ENCODE data around the gene CXCL17.
A peak's percentile ranks its signal among the peaks of the same experiment; 100 is the strongest.
"Not testable (repeated sequence)": the region's sequence is repeated elsewhere in the genome, so short reads cannot be mapped to it uniquely, and the experiment has no call there.

The CXCL17 gene

DNA sequence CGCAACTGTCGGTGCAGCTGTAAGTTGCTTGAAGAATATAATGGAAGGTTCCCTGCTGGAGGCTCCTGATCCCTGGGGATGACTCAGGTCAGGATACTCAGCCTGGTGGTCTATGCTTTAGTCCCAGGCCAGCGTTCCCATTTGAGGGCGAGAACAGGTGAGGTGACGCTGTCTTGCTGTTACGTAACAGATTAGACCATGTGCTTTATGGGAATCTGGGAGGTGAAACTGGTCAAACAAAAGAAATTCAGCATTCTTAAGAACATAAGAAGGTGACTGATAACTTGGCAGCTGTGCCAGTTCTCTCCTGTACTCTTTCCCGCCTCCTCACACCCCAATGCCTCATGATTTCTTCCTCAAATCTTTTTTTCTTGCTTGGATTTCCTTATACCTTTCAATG lies at the start of gene CXCL17:
Gene CXCL17, minus strand, starts transcription at position 114 of the 400 bp plus-strand sequence. CDS start 114 bp downstream, outside the sequence.
- no peak for DNase-seq (ENCODE audit: low spot score)

DNA sequence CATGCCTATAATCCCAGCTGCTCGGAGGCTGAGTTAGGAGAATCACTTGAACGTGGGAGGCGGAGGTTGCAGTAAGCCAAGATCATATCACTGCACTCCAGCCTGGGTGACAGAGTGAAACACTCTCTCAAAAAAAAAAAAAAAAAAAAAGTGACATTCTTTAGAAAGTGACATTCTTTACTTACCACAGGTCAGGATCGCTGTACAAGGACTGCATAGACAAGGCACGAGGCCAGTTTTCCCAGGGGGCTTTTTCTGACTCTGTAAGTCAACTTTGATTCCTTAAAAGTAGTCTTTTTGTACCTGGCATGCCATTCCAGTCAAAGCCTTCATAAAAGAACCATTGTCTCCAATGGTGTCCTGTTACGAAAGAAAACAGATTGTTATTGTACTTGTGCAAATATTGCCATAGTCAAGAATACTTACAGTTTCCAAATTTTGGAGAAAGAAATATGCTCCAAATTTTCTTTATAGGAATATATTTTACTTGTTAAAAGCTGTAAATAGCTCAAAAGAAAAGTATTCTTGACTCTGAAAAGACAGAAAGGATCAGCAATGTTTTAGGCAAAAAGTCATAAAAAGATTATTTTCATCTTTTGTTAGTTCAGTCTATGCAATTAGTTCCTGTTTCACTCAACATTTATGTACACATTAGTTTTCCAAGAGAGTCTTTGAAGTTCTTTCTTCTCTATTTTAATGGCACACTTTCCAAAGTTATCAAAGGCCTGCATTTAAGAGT lies 46.2 kb upstream of the CXCL17 start:
- no peak for DNase-seq (ENCODE audit: low spot score)

GRCh38 chr19:42487798-42488178 lies 45.0 kb upstream of the CXCL17 start:
- DNase-seq (ENCODE audit: low spot score), result no peak

- no peak for DNase-seq (ENCODE audit: low spot score)
These were observed 44.5 kb upstream of the CXCL17 start for GRCh38 chr19:42487032-42487797.

- not testable (repeated sequence) for DNase-seq (ENCODE audit: low spot score)
These were observed 42.3 kb upstream of the CXCL17 start for GRCh38 chr19:42485036-42485435.

DNA sequence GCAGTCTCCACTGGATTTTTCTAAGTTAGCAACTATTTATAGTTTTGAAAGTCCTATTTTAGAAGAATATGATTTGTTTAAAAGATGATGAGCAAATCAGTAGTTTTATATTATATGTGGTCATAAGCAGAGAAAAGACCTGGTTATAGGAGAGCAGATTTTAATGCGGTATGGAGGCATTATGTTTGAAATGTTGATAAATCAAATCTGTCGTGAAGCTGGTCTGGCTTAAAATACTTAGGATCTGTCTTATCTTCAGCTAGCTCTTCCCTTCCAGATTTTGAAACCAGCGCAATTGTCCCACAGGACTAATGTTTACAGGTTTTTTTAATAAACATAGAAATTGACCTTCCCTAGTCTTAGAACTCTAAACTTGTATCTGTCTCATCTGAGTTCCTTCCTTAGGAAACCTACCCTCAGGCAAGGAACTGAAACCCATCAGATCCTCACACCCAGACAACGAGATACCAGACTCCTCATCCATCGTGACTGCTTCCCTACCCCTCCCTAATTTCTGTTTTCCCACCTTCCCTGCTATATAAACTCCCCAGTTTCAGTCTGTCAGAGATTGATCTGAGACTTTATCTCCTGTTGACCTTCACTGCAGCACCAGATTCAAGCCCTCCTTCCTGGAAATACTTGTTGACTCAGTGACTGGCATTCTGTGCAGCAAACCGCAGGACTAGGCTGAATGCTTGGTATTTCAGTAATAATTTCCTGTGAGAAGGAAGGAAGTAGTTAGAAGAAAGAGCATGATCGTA lies 37.8 kb upstream of the CXCL17 start:
- DNase-seq (ENCODE audit: low spot score), result peak; percentile 29

DNA sequence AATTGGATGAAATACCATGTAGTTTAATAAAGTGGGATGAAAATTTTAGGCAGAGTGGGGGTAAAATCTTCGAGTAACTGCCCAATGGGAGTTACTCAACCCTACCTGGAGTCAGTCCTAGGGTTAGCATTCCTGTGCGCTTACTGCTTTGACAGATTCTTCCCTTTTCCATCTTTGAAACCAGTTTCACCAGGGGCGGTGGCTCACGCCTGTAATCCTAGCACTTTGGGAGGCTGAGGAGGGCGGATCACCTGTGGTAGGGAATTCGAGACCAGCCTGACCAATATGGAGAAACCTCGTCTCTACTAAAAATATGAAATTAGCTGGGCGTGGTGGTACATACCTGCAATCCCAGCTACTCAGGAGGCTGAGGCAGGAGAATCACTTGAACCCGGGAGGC lies 37.0 kb upstream of the CXCL17 start:
- DNase-seq (ENCODE audit: low spot score), result no peak

GRCh38 chr19:42478765-42479311 lies 36.1 kb upstream of the CXCL17 start:
- no peak for DNase-seq (ENCODE audit: low spot score)

GRCh38 chr19:42477933-42478332 lies 35.2 kb upstream of the CXCL17 start:
- DNase-seq (ENCODE audit: low spot score), result no peak

GRCh38 chr19:42477117-42477516 lies 34.4 kb upstream of the CXCL17 start:
- no peak for DNase-seq (ENCODE audit: low spot score)

DNA sequence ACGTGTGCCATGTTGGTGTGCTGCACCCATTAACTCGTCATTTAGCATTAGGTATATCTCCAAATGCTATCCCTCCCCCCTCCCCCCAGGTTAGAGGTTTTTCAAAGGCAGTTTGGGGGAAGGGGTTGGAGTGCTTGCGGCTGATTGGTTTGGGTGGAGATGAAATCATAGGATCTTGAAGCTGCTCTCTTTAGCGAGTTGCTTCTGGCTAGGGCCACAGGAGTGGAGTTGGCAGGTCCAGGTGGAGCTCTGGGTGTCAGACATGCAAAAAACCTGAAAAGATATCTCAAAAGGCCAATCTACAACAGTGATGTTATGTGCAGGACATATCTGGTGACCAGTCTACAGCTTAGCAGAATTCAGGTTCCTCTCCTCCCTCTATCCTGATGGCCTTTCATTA lies 32.6 kb upstream of the CXCL17 start:
- no peak for DNase-seq (ENCODE audit: low spot score)

DNA sequence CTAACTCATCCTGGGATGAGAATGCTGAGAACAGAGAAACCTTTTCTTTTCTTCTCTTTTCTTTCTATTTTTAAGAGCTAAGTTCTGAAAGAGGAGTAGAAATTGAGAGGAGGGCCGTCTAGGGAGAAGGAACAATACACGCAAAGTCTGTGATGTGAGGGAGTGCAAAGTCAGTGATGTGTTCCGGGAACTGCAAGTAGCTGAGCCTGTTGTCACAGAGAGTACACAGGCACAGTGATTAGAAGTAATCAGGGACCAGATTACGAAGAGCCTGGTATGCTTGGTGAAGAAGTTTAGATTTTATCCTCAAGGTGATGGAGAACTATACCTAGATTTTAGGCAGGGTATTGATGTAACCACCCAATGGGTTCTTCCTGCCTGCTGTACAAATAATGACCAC lies 32.0 kb upstream of the CXCL17 start:
- DNase-seq (ENCODE audit: low spot score), result peak; percentile 55

GRCh38 chr19:42473686-42474085 lies 30.9 kb upstream of the CXCL17 start:
- no peak for DNase-seq (ENCODE audit: low spot score)

DNA sequence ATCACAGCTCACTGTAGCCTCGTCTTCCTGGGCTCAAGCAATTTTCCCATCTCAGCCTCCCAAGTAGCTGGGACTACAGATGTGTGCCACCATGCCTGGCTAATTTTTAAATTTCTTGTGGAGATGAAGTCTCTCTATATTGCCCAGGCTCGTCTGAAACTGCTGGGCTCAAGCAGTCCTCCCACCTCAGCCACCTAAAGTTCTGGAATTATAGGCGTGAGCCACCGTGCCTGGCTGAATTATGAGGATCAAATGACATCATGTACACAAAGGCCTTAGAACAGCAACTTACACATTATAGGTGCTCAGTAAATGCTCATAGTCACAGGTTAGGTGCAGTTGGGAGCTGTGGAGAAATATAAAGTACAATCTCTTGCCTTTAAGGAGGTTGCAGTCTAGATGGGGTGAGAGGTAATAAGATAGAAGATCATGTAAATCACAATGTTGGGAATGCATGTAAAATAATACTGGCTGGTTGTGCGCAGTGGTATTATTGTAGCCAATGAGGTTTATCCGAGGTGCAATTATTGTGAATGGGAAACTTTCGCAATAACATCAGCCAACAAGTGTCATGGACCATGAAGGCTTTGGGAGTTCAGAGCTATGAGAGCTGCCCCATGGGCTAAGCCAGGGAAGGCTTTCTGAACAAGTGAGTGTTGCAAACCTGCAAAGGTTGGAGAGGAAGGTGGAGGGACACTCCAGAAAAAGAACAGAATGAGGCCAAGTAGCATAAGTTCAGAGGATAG lies 29.8 kb upstream of the CXCL17 start:
- no peak for DNase-seq (ENCODE audit: low spot score)

DNA sequence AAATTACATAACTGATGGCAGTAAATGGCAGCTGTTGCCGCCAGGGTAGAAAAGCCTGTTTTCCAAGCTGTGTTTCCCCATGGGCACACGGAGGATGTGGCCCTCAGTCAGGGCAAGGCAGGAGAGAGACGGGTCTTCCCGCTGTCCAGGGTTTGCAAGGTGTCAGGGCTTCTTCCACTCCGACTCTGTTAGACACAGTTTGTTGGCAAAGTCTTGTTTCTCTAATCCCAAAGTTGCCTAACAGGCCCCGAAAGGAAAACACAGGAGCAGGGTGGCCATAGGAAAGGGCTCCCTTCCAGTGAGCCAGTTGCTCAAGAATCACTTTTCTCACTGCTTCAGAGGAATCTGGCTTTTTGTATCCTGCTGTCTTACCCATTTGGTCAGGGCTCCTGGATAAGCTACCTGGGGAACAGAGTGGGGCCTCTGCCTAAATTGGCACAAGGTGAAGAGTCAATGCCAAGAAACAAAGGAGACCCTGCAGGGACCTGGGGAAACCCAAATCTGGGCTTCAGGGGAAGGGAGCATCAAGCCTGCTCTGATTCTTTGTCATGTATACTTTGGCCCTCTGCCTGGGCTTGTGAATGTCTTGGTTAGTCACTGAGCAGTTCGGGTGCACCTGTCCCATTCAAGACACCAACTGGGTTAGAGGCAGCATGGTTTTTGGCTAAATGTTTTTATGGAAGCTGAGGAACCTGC lies 29.0 kb upstream of the CXCL17 start:
- no peak for DNase-seq (ENCODE audit: low spot score)

DNA sequence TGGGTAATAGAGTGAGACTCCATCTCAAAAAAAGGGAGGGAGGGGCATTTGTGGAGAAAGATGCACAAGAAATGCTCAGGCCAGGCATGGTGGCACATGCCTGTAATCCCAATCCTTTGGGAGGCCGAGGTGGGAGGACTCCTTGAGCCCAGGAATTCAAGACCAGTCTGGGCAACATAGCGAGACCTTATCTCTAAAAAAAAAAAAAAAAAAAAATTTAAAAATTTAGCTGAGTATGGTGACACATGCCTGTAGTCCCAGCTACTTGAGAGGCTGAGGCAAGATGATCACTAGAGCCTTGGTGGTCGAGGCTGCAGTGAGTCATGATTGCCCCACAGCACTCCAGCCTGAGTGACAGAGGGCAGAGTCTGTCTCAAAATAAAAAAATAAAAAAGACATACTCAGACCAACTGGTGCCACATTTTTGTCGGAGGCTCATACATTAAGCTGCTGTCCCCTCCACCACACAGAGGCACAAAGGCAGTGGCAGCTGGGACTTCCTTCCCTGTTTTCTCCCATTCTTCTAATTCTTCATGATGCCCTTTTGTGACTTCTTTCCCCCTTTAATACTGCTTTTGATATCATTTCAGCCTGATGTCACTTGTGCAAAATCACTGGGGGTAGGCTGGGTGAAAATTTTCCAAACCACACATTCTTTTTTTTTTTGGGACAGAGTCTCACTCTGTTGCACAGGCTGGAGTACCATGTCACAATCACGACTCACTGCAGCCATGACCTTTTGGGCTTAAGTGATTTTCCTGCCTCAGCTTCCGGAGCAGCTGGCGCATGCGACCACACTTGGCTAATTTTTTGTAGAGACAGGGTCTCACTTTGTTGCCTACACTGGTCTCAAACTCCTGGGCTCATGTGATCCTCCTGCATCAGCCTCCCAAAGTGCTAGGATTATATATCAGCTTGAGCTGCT lies 26.8 kb upstream of the CXCL17 start:
- DNase-seq (ENCODE audit: low spot score), result no peak

GRCh38 chr19:42468273-42468796 lies 25.6 kb upstream of the CXCL17 start:
- no peak for DNase-seq (ENCODE audit: low spot score)

DNA sequence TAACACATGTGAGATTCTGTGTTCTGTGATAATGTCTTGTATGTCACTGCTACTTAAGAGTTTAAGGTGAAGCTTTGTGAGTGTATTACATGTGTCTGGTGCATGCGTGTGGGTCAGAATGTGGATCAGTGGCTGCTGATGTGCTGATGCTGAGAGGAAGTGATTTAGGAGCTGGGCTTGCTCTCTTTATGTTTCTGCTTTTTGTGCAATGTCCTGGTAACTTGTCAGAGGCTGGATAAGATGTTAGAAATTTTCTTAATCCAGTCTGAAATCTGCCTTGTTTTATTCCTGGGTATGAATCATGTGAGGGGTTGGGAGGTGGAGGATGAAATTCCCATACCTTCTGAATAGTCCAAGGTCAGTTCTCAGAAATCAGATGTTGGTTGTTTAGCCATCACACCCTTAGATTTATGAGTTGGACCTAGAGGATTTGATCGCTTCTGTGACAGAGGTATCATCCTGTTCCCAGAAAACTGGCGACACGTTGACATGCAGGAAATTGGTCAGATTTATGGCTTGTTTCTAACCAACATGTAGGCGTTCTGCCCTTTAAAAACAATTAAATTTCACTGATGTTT lies 24.5 kb upstream of the CXCL17 start:
- peak; percentile 46 for DNase-seq (ENCODE audit: low spot score)

- no peak for DNase-seq (ENCODE audit: low spot score)
These were observed 23.9 kb upstream of the CXCL17 start for GRCh38 chr19:42466521-42467182.
